HG02759 (cell line): ENCODE results near the gene CRIP3.
"Not testable (repeated sequence)": the region's sequence is repeated elsewhere in the genome, so short reads cannot be mapped to it uniquely, and the experiment has no call there.

Source experiments
- ATAC-seq: cut with Tn5 transposase; IDR thresholded peaks from one replicate; pipeline ENCODE4 v1.9.1; 2021; ENCODE audit warnings: mild to moderate bottlenecking, moderate library complexity; ENCODE audit not compliant: unreplicated experiment

CRIP3 gene

GRCh38 chr6:43307451-43308100 lies 1.1 kb downstream of the CRIP3 start:
- no peak for ATAC-seq

DNA sequence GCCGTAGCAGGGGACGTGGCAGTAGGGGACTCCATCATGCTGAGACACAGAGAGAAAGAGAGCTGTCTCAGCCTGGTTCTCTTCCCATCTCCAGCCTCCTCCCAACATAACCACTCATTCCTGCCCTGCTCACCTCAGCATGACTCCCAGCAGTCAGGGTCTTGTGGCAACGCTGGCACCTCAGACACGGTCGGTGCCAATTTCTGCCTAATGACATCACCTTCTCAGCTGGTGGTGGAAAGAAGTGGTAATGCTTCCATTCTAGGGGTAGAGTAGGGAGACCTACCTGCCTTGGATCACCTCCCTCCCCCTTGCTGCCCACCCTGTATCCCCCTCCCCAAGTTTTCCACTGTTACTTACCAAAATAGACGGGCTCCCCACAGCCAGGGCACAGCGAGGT lies 2.5 kb downstream of the CRIP3 start:
- no peak for ATAC-seq

- no peak for ATAC-seq
These were observed 3.7 kb downstream of the CRIP3 start for GRCh38 chr6:43304882-43305281.

DNA sequence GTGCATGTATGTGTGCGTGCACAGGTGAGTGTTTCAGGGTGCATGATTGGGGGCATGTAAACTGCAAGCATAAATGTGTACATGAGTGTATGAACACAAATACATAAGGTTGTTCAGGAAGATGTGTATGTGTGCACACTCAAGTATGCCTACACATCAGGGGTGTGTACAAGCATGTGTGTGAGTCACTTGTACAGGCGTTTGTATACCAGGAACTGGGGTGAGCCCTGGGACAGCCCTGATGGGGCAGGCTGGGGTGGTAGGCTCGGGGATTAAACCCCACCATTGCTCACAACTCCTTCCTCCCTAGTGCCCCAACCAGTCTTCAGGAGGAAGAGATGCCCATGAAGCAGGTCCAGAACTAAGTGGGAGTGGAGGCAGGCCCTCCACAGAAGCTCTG lies 4.3 kb downstream of the CRIP3 start:
- ATAC-seq = no peak

- no peak for ATAC-seq
These were observed 4.8 kb downstream of the CRIP3 start for GRCh38 chr6:43303751-43304331.

DNA sequence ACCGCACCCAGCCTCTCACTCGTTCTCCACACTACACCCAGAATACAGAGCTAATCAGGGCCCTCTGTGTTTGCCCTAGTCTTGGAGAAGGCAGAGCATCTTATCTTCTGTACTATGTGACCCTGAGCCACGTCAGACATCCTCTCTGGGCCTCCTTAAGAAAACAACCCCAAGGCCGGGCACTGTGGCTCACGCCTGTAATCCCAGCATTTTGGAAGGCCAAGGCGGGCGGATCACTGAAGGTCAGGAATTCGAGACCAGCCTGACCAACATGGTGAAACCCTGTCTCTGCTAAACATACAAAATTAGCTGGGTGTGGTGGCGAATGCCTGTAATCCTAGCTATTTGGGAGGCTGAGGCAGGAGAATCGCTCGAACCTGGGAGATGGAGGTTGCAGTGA lies 5.6 kb downstream of the CRIP3 start:
- ATAC-seq = not testable (repeated sequence)

DNA sequence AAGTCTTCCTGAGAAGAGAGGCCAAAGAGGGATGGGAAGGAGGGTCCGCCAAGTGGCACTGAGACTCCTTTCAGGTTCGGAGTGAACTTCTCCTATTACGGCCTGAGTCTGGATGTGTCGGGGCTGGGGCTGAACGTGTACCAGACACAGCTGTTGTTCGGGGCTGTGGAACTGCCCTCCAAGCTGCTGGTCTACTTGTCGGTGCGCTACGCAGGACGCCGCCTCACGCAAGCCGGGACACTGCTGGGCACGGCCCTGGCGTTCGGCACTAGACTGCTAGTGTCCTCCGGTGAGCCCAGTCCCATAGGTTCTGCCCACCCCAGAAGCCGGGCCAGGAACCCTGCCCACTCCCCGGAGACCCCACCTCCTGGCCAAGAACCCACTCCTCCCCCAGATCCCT lies 6.5 kb downstream of the CRIP3 start:
- no peak for ATAC-seq

DNA sequence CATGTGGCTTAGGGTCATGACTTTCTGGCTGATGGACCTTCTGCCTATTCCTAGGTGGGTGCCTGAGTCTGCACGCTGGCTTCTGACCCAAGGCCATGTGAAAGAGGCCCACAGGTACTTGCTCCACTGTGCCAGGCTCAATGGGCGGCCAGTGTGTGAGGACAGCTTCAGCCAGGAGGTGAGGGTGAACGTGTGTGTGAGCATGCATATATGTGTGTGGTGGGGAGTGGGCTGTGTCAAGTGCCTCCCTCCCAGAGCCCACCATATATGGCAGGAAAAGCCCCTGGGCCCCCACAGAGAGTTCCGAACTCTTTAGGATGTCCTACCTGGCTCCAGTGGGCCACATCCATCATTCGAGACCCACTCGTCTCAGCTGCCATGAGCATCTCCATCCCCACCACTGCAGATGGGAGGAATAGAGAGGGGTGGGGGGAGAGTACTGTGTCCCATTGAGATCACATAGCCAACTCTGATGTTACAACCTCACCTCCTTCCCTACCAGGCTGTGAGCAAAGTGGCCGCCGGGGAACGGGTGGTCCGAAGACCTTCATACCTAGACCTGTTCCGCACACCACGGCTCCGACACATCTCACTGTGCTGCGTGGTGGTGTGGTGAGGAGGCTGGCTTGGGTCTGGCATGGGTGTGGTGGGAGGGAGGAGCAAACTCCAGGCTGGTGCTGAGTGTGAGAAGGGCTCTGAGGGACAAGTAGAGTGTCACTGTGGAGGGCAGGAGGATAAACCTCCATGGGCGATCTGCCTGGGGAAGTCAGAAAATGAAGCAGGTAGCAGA lies 7.3 kb downstream of the CRIP3 start:
- no peak for ATAC-seq

DNA sequence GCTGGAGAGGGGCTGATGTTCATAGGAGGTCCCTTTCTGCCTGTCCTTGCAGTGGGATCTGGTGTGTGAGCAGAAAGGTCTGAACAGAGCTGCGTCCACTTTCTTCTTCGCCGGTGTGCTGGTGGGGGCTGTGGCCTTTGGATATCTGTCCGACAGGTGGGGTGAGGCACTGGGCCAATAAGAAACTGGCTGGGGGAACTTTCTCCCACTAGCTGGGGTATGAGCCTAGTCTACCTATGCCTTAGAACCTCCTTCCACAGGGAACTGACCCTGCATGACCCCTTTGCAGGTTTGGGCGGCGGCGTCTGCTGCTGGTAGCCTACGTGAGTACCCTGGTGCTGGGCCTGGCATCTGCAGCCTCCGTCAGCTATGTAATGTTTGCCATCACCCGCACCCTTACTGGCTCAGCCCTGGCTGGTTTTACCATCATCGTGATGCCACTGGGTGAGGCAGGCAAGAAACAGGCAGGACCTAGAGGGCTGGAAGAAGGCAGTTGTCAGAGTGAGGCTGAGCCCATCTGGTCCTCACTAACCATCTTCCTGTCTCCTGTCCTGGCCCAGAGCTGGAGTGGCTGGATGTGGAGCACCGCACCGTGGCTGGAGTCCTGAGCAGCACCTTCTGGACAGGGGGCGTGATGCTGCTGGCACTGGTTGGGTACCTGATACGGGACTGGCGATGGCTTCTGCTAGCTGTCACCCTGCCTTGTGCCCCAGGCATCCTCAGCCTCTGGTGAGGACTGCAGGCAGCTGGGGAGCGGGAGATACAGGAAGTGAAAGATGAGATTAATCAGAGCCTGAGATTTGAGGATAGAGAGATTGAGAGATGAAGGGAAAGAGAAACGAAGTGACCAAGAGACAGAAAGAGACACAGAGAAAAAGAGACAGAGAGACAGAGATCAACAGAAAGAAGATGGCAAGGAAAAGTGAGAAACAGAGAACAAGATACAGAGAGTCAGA lies 9.0 kb downstream of the CRIP3 start:
- no peak for ATAC-seq

DNA sequence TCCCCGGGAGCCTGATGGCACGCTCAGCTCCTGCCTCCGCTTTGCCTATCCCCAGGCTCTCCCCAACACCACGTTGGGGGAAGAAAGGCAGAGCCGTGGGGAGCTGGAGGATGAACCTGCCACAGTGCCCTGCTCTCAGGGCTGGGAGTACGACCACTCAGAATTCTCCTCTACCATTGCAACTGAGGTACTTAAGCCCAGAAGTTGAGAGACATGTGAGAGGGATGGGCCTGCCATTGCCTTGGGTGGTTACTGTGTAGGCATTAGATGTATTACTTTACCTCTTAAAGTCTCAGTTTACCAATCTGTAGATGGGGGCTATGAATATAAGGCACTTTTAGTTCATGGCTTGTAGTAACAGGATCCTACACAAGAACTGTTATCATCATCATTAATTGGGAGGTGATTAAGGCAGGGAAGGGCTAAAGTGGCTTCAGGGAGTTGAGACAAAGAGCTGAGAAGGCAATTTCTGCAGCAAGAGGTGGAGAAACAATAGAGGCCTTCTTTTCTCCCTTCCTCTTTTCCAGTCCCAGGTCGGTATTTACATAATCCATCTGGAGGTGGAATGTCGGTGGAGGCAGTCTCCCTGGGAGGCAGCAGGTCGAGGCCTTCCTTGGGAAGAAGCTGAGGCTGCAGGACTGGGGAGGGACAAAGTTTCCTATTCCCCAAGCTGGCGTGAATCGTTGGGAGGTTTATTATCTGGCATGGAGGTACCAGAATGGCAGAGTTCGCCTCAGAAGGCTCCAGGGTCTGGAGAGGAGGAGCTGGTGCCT lies 9.9 kb downstream of the CRIP3 start:
- no peak for ATAC-seq

DNA sequence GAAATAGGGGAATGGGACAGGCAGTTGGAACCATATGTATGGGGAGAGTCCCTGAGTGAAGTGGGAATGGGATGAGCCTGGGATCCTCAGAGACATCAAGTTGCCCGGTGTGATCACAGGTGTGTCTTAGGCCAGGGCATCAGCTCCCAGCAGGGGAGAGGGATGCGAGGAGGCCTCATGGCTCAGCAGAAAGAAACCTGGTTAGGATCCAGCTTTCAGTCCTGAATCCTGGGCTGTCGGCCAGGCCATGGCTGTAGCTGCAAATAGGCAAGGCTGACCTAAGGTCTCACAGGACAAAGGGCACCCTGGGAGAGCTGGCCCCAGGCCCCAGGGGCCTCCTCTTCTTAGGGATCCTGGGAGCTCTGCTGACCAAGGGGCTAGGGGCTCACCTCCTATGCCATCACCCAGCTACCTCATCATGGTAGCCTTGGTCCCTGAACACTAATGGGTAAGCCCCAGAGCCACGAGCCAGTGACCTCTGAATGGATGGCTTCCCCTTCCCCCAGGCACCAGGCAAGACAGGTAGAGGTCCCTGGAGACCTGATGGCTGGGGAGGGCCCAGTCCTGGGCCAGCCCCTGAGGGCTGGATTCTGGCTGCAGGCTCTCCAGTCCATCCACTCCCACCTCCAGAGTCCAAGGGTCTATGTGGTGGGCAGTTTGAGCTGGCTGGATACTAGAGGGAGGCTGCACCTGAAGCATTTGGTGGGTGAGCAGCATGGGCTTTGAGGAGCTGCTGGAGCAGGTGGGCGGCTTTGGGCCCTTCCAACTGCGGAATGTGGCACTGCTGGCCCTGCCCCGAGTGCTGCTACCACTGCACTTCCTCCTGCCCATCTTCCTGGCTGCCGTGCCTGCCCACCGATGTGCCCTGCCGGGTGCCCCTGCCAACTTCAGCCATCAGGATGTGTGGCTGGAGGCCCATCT lies 10.7 kb downstream of the CRIP3 start, which contains the start of gene SLC22A7:
SLC22A7 (plus strand) TSS at position 617 of the 921 bp plus-strand sequence; CDS start at position 716, 99 bp downstream.
- ATAC-seq = no peak

DNA sequence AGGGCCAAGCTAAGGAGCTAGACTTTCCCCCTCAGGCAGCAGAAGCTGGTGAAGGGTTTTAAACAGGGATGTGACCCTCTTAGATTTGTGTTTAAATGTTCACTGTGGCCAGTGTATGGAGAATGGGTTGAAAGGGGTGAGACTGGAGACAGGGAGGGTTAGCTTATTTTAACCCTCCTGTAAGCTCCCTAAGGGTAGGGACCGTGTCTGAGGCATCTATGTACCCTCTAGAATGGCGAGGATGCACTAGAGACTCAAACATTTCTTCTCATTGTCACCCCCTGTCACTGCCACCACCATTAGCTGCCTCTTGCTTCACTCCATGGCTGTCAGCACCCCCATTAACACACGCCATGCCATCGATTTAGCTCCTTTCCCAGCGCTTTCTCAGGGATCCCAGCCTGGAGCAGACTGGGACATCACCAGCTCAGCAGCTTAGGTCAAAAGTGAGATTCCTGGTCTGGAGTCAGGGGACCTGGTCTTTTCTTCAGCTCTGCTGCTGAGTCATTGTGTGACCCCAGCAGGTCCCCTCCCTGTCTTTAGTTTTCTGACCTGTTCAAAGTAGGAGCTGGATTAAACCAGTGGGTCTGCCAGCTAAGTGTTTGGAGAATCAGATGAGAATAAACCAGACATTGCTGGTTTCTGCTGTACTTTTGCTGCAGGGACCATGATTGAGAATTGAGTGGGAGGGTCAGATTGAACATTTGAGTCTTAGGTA lies 11.7 kb downstream of the CRIP3 start:
- ATAC-seq = no peak

DNA sequence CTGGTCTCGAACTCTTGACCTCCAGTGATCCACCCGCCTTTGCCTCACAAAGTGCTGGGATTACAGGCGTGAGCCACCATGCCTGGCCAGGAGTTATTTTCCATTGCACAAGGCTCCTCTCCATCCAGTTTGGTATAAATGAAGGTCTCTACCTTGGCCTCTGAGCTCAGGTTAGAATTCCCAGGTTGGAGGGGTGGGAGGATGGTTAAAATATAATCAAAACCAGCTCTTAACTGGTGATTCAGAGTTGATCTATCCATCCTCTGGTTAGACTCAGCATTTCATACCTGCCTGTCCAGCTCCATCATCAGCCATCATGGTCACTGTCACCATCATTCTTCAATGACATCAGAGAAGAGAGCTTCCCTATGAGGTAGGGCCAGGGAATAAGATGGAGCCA lies 13.2 kb downstream of the CRIP3 start:
- no peak for ATAC-seq

DNA sequence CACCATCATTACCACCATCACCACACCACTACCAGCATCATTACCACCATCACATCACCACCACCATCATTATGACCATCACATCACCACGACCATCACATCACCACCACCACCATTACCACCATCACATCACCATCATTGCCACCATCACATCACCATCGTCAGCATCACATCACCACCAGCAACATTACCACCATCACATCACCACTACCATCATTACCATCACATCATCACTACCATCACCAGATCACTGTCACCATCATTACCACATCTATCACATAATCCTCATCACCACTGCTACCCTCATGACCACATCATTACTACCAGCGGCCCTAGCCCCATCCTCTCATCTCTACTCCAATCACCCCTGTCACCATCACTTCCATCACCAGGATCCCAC lies 14.1 kb downstream of the CRIP3 start:
- no peak for ATAC-seq

DNA sequence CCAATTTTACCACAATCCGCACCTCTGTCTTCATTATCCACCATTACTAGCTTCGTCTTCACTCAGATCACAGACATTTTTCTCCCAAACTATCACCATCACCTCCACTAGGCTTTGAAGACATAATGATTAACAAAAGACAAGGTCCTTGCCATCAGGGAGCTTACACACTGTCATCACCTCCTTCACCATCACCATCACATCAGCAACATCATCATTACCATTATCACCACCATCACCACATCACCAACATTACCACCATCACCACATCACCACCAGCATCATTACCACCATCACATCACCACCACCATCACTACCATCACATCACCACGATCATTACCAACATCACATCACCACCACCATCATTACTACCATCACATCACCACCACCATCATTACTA lies 14.9 kb downstream of the CRIP3 start:
- no peak for ATAC-seq

DNA sequence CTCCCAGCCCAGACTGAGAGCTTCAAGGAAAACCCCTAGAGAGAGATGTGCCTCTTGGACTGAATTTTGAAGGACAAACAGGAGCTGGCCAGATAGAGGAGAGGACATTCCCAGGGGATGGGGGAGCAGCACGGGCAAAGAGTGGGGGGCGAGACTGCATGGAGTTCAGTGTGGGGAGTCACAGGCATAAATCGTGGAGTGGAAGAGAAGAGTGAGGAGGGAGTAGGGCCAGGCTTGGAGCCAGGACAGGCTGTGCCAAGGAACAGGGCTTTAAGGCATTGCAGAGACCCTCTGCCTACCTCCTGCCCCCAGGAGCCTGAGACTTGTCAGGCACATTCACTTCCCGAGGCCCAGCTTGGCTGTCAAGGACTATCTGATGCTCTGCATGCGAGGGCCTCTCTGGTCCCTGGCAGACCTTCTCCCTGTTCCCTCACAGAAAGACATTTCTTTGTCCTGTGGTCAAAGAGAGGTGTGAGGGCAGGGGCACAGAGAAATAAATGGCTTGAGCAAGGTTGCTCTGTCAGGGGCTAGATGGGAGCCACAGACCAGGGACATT lies 15.8 kb downstream of the CRIP3 start:
- ATAC-seq = no peak

DNA sequence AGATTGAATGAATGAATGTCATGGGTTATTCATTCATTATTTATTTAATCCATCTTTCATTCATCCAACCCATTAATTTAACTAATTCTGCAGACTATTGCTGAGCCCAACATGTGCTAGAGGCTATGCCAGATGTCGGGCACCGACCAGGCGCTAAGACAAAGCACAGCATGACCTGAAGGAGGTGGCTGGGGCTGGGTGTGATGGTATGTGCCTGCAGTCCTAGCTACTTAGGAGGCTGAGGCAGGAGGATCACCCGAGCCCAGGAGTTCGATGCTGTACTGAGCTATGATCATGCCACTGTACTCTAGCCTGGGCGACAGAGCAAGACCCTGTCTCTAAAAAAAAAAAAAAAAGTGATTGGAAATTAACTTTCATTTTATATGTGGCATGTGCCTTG lies 16.3 kb downstream of the CRIP3 start:
- ATAC-seq = no peak

- no peak for ATAC-seq
These were observed 16.9 kb downstream of the CRIP3 start for GRCh38 chr6:43291708-43292107.
